ENCODE results near the gene PALLD.
A peak's percentile ranks its signal among the peaks of the same experiment; 100 is the strongest.

The PALLD gene

GRCh38 chr4:168528131-168528949 lies 31.5 kb downstream of the PALLD start:
- DNase-seq: peak; percentile 85

GRCh38 chr4:168529257-168529656 lies 32.4 kb downstream of the PALLD start:
- DNase-seq: no peak

GRCh38 chr4:168531305-168531704 lies 34.5 kb downstream of the PALLD start:
- DNase-seq: no peak

GRCh38 chr4:168534535-168534934 lies 37.7 kb downstream of the PALLD start:
- no peak for DNase-seq

GRCh38 chr4:168535689-168536088 lies 38.8 kb downstream of the PALLD start:
- no peak for DNase-seq

GRCh38 chr4:168536448-168536847 lies 39.6 kb downstream of the PALLD start:
- DNase-seq: no peak

GRCh38 chr4:168537086-168537485 lies 40.2 kb downstream of the PALLD start:
- DNase-seq: no peak

- no peak for DNase-seq
Observed at GRCh38 chr4:168537571-168537970, 40.7 kb downstream of the PALLD start.

GRCh38 chr4:168538632-168539031 lies 41.8 kb downstream of the PALLD start:
- DNase-seq: no peak

GRCh38 chr4:168540086-168540485 lies 43.2 kb downstream of the PALLD start:
- DNase-seq: peak; percentile 83

- DNase-seq: no peak
Observed at GRCh38 chr4:168540503-168541265, 43.8 kb downstream of the PALLD start.

GRCh38 chr4:168541266-168541953 lies 44.6 kb downstream of the PALLD start:
- DNase-seq: peak; percentile 60

GRCh38 chr4:168549143-168549542 lies 52.3 kb downstream of the PALLD start:
- peak; percentile 55 for DNase-seq

GRCh38 chr4:168550064-168550766 lies 53.4 kb downstream of the PALLD start:
- DNase-seq: peak; percentile 60

GRCh38 chr4:168551211-168551610 lies 54.4 kb downstream of the PALLD start:
- DNase-seq: peak; percentile 85

GRCh38 chr4:168551945-168552695 lies 55.3 kb downstream of the PALLD start:
- no peak for DNase-seq

GRCh38 chr4:168553714-168554370 lies 57.0 kb downstream of the PALLD start:
- DNase-seq: no peak

- DNase-seq: no peak
Observed at GRCh38 chr4:168555437-168555836, 58.6 kb downstream of the PALLD start.

GRCh38 chr4:168557658-168558057 lies 60.8 kb downstream of the PALLD start:
- no peak for DNase-seq

GRCh38 chr4:168558599-168558998 lies 61.7 kb downstream of the PALLD start:
- DNase-seq: peak; percentile 81

All from fibroblast of skin of abdomen (primary cell).